ENCODE measurements around the gene IL23R. TPM values are rescaled to one million over a fixed set of nuclear protein-coding genes. Genes with fewer than 3 reads are reported as not detected.
A peak's percentile ranks its signal among the peaks of the same experiment; 100 is the strongest.

Gene IL23R
- total RNA-seq, 2 experiments from 2014 or later: 0.23 TPM; not detected in 1

DNA sequence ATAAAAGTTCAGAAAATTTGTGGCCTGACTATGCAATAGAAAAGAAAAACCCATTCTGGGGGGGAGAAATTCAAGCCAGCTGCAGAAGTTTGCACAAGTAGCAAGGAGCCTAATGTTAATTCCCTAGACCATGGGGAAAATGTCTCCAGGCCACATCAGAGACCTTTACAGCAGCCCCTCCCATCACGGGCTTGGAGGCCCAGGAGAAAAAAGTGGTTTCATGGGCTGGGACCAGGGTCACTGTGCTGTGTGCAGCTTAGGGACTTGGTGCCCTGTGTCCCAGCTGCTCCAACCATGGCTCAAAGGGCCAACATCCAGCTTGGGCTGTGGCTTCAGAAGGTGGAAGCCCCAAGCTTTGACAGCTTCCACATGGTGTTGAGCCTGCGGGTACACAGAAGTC, 42.0 kb downstream of the IL23R start:
- no peaks in the 10 kb centered on the region for H3K9me3 ChIP-seq (ENCODE audit: low read length)
- no peaks in the 10 kb centered on the region for H3K9me2 ChIP-seq (ENCODE audit: insufficient read depth, low read length)
- H3K4me2 ChIP-seq (ENCODE audit: low read length): no peak overlapping the region
- no TSS peak for BruUV-seq (replicated peaks)
- no peaks in the 10 kb centered on the region for H4K20me1 ChIP-seq (ENCODE audit: insufficient read depth, low read length)
- no peaks in the 10 kb centered on the region for H3K4me1 ChIP-seq (ENCODE audit: insufficient read depth, low read length, poor library complexity, severe bottlenecking)
- H3K4me3 ChIP-seq (ENCODE audit: low read depth, low read length, poor library complexity, severe bottlenecking): no peak overlapping the region
- DNase-seq (ENCODE audit: low spot score): no peak
- TF ChIP-seq, protein P1, sequence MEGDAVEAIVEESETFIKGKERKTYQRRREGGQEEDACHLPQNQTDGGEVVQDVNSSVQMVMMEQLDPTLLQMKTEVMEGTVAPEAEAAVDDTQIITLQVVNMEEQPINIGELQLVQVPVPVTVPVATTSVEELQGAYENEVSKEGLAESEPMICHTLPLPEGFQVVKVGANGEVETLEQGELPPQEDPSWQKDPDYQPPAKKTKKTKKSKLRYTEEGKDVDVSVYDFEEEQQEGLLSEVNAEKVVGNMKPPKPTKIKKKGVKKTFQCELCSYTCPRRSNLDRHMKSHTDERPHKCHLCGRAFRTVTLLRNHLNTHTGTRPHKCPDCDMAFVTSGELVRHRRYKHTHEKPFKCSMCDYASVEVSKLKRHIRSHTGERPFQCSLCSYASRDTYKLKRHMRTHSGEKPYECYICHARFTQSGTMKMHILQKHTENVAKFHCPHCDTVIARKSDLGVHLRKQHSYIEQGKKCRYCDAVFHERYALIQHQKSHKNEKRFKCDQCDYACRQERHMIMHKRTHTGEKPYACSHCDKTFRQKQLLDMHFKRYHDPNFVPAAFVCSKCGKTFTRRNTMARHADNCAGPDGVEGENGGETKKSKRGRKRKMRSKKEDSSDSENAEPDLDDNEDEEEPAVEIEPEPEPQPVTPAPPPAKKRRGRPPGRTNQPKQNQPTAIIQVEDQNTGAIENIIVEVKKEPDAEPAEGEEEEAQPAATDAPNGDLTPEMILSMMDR (conservative IDR thresholded peaks at IDR 0.05; ENCODE audit: low read length): no peak
- no peak for TF ChIP-seq EZH2phosphoT487 (IDR thresholded peaks at IDR 0.05; ENCODE audit: borderline replicate concordance, low read depth, low read length)
- ChIA-PET CTCF (ENCODE audit: unreplicated experiment) (no interaction called here), POLR2A (no interaction called here)
- intact Hi-C loops (cut with micrococcal nuclease; ENCODE audit: unreplicated experiment): no loop called here
- no peaks in the 10 kb centered on the region for H3K79me2 ChIP-seq (ENCODE audit: insufficient read depth, low read depth, low read length)
- H3K36me3 ChIP-seq (ENCODE audit: insufficient read depth, low read length): no peaks in the 10 kb centered on the region
- H3K27ac ChIP-seq (ENCODE audit: low read depth, low read length, poor library complexity, severe bottlenecking): no peak overlapping the region
- no peak overlapping the region for H2AFZ ChIP-seq (ENCODE audit: low read length)

GRCh38 chr1:67209521-67209920, 43.3 kb downstream of the IL23R start:
- H3K9me2 ChIP-seq (ENCODE audit: insufficient read depth, low read length): no peaks in the 10 kb centered on the region
- H3K9me3 ChIP-seq (ENCODE audit: low read length): no peaks in the 10 kb centered on the region
- H3K79me2 ChIP-seq (ENCODE audit: insufficient read depth, low read depth, low read length): no peaks in the 10 kb centered on the region
- H3K27ac ChIP-seq (ENCODE audit: low read depth, low read length, poor library complexity, severe bottlenecking): no peak overlapping the region
- no peaks in the 10 kb centered on the region for H3K36me3 ChIP-seq (ENCODE audit: insufficient read depth, low read length)
- intact Hi-C loops (cut with micrococcal nuclease; ENCODE audit: unreplicated experiment): no loop called here
- H3K4me2 ChIP-seq (ENCODE audit: low read length): no peak overlapping the region
- CTCF ChIA-PET (ENCODE audit: unreplicated experiment): no interaction called here
- no TSS peak for BruUV-seq (replicated peaks)
- no peak overlapping the region for H3K4me3 ChIP-seq (ENCODE audit: low read depth, low read length, poor library complexity, severe bottlenecking)
- POLR2A ChIA-PET: interaction anchor here (0.7 to 1.4 kb wide), 4 partner anchors 11 to 348 kb away, joined by 3 to 4 read pairs (median 3); no protein-coding TSS in a partner anchor
- no peak overlapping the region for H2AFZ ChIP-seq (ENCODE audit: low read length)
- no peak for TF ChIP-seq EZH2phosphoT487 (IDR thresholded peaks at IDR 0.05; ENCODE audit: borderline replicate concordance, low read depth, low read length)
- TF ChIP-seq, protein P1 (conservative IDR thresholded peaks at IDR 0.05; ENCODE audit: low read length): no peak
- H3K4me1 ChIP-seq (ENCODE audit: insufficient read depth, low read length, poor library complexity, severe bottlenecking): peaks cover 1% of the 10 kb centered on the region
- no peaks in the 10 kb centered on the region for H4K20me1 ChIP-seq (ENCODE audit: insufficient read depth, low read length)
- no peak for DNase-seq (ENCODE audit: low spot score)

- no peaks in the 10 kb centered on the region for H3K79me2 ChIP-seq (ENCODE audit: insufficient read depth, low read depth, low read length)
- CTCF ChIA-PET (ENCODE audit: unreplicated experiment): no interaction called here
- intact Hi-C loops (cut with micrococcal nuclease; ENCODE audit: unreplicated experiment): loop anchor here (1.0 to 2.0 kb wide), 2 partner anchors 215 to 447 kb away; no protein-coding TSS in a partner anchor
- POLR2A ChIA-PET: interaction anchor here (0.5 to 1.7 kb wide), 7 partner anchors 11 to 1450 kb away, joined by 3 to 5 read pairs (median 3); no protein-coding TSS in a partner anchor
- H3K4me3 ChIP-seq (ENCODE audit: low read depth, low read length, poor library complexity, severe bottlenecking): no peak overlapping the region
- H2AFZ ChIP-seq (ENCODE audit: low read length): no peak overlapping the region
- no peak for TF ChIP-seq EZH2phosphoT487 (IDR thresholded peaks at IDR 0.05; ENCODE audit: borderline replicate concordance, low read depth, low read length)
- TF ChIP-seq, protein P1 (conservative IDR thresholded peaks at IDR 0.05; ENCODE audit: low read length): peak; percentile 87
- H3K4me1 ChIP-seq (ENCODE audit: insufficient read depth, low read length, poor library complexity, severe bottlenecking): peaks cover 7% of the 10 kb centered on the region
- no TSS peak for BruUV-seq (replicated peaks)
- H3K9me3 ChIP-seq (ENCODE audit: low read length): no peaks in the 10 kb centered on the region
- no peak overlapping the region for H3K27ac ChIP-seq (ENCODE audit: low read depth, low read length, poor library complexity, severe bottlenecking)
- no peaks in the 10 kb centered on the region for H3K36me3 ChIP-seq (ENCODE audit: insufficient read depth, low read length)
- H3K4me2 ChIP-seq (ENCODE audit: low read length): no peak overlapping the region
- no peaks in the 10 kb centered on the region for H3K9me2 ChIP-seq (ENCODE audit: insufficient read depth, low read length)
- peak; percentile 56 for DNase-seq (ENCODE audit: low spot score)
- no peaks in the 10 kb centered on the region for H4K20me1 ChIP-seq (ENCODE audit: insufficient read depth, low read length)
These were observed 45.6 kb downstream of the IL23R start for GRCh38 chr1:67211589-67212563.

Measured in OCI-LY7 (cell line).